Heart left ventricle (tissue), 16 donors: Measurements from ENCODE around the gene LSS. TPM values are rescaled to one million over a fixed set of nuclear protein-coding genes. Genes with fewer than 3 reads are reported as not detected.
A peak's percentile ranks its signal among the peaks of the same experiment; 100 is the strongest.

Experiments
- ATAC-seq, 4 donors: fragments of 200-7000 bp; cut with Tn5 transposase; one replicate each; pipeline ENCODE4 v1.9.1; 2020 to 2022; ENCODE audit warnings: moderate library complexity in 4 of 4, mild to moderate bottlenecking in 3 of 4, moderate number of reproducible peaks in 1 of 4
- DNase-seq, 5 donors: peaks; one replicate each; pipeline ENCODE4 v3.0.0-alpha.2; 2020
- H3K27ac ChIP-seq, 12 donors: fragments of 200-600 bp; sonication (generic) in 4 of 12; one replicate each; pipeline versions ENCODE4 v1.5.0 to v1.8.0; 2016 to 2022; ENCODE audit warnings: mild to moderate bottlenecking in 2 of 12
- H3K27me3 ChIP-seq, 9 donors: fragments of 200-600 bp; sonication (generic) in 2 of 9; one replicate each; pipeline versions ENCODE4 v1.5.1 to v1.8.0; 2016 to 2022; ENCODE audit warnings: mild to moderate bottlenecking in 3 of 9
- H3K36me3 ChIP-seq, 9 donors: fragments of 200-600 bp; sonication (generic) in 2 of 9; one replicate each; pipeline versions ENCODE4 v1.5.0 to v1.8.0; 2018 to 2022; ENCODE audit warnings: mild to moderate bottlenecking in 2 of 9
- H3K4me1 ChIP-seq, 12 donors: fragments of 200-600 bp; sonication (generic) in 4 of 12; one replicate each; pipeline versions ENCODE4 v1.5.0 to v1.8.0; 2016 to 2022; ENCODE audit warnings: mild to moderate bottlenecking in 3 of 12
- H3K4me3 ChIP-seq, 12 donors: fragments of 200-600 bp; sonication (generic) in 4 of 12; one replicate each; pipeline versions ENCODE4 v1.5.0 to v1.8.0; 2017 to 2022; ENCODE audit warnings: mild to moderate bottlenecking in 9 of 12, moderate library complexity in 4 of 12
- H3K9me3 ChIP-seq, 12 donors: fragments of 200-600 bp; sonication (generic) in 4 of 12; one replicate each; pipeline versions ENCODE4 v1.5.0 to v1.8.0; 2016 to 2022; ENCODE audit warnings: mild to moderate bottlenecking in 1 of 12
- CTCF ChIP-seq, 12 donors: fragments of 200-600 bp; sonication (generic) in 4 of 12; IDR thresholded peaks; one replicate each; pipeline versions ENCODE4 v1.5.0 to v1.8.0; 2018 to 2022; ENCODE audit warnings: antibody characterized with exemption in 12 of 12, mild to moderate bottlenecking in 5 of 12
- POLR2A ChIP-seq, 2 donors: fragments of 450-650 bp; IDR thresholded peaks; one replicate each; pipeline ENCODE4 v1.6.1; 2017; ENCODE audit warnings: antibody characterized with exemption in 2 of 2, mild to moderate bottlenecking in 2 of 2, moderate library complexity in 2 of 2
- WGBS, 4 donors: extraction: QIAGEN DNeasy Blood & Tissue Kit in 2 of 4; methylation state at CpG; one replicate each; pipeline versions ENCODE4 v1.1.5 to v1.1.7; 2013 to 2018; 5-methylcytosine and 5-hydroxymethylcytosine counted together
- intact Hi-C, 10 donors: fragments of 100-400 bp; cut with DNase I; formaldehyde crosslinking; loops; one replicate each; pipeline versions ENCODE4 v1.11.1 to v1.14.2; 2022
- polyA plus RNA-seq, 2 donors: library from polyadenylated mRNA; stranded (reverse); fragments of 200-250 nt; gene quantifications; one replicate each; pipeline ENCODE4 v1.2.3, GENCODE V29; 2013
- total RNA-seq, 9 donors: library from RNA; depleted of rRNA in 2 of 9; stranded (reverse); fragments of >200 nt in 2 of 9; fragmentation: NEBNext Ultra II Directional in 3 of 9; extraction: Animal tissue kit (Norgen Biotek cat#: 25700) in 3 of 9; gene quantifications; one replicate each; pipeline versions ENCODE4 v1.1.0 to v1.2.4, GENCODE V29; 2016 to 2023
- donor health status: ischemic (EF 13 %, LVEDD 7.1; RV severe dilation, severe dysfunction).
- donor health status: healthy with polysubstance abuse.
- donor health status: DM: no; HTN: yes; CAD: no.
- donor health status: DM: no; HTN: no; CAD: no.
- donor health status: ischemic (EF 25% LVEDD 6.9; RV normal size, moderate dysfunction).
- donor health status: ischemic (EF 25% LVEDD 5.7; RV mildly dilated, moderate dysfunction).
- donor health status: healthy.
- donor health status: DM: yes; HTN: yes; CAD: no.
- donor health status: ischemic (EF 35%, LVEDD 5.7; RV mildly dilated, moderate dysfunction).
- donor health status: nonischemic (EF 11% LVEDD 7.7; RV severe dilation, severe dysfunction).
- donor health status: DM: yes; HTN: yes; CAD: no.
- donor health status: PGD.
- donor health status: ischemic (EF 29% LVEDD 5.4; RV normal size, mild dysfunction).
- donor health status: nonischemic (EF 23%, LVEDD 6.1; RV moderate dilation, normal function).

LSS gene
- total and polyA plus RNA-seq, 11 donors: 25.1 to 65.5 (median 40.7) TPM

- DNase-seq: no peak
- Histone ChIP-seq H3K4me1 (peaks cover 0 to 33% (median 8%) of the 10 kb centered on the region in 12 donors), H3K4me3 (no peak overlapping the region), H3K36me3 (peaks cover 0 to 71% (median 47%) of the 10 kb centered on the region in 9 donors), H3K27ac (no peak overlapping the region), H3K9me3 (no peaks in the 10 kb centered on the region), H3K27me3 (no peaks in the 10 kb centered on the region)
- TF ChIP-seq POLR2A (IDR thresholded peaks at IDR 0.05) (no peak), CTCF (IDR thresholded peaks at IDR 0.05) (no peak)
- 92 to 95% (median 95%) methylated on average over 20 to 22 of the region's 22 CpGs for WGBS, 4 donors
- ATAC-seq: no peak
- intact Hi-C loops: no loop called here
Observed at GRCh38 chr21:46217511-46218196, 10.9 kb downstream of the LSS start.

- ATAC-seq (no peak), DNase-seq (peak in 1 of 5 donors; percentile 9)
- Histone ChIP-seq H3K27ac (no peak overlapping the region), H3K36me3 (peaks cover 0 to 75% (median 46%) of the 10 kb centered on the region in 9 donors), H3K9me3 (no peaks in the 10 kb centered on the region), H3K27me3 (no peaks in the 10 kb centered on the region), H3K4me1 (peaks cover 0 to 22% (median 0%) of the 10 kb centered on the region in 12 donors), H3K4me3 (no peak overlapping the region)
- 89 to 97% (median 94%) methylated on average over 7 to 16 of the region's 16 CpGs for WGBS, 4 donors
- intact Hi-C loops: no loop called here
- TF ChIP-seq CTCF (IDR thresholded peaks at IDR 0.05) (no peak), POLR2A (IDR thresholded peaks at IDR 0.05) (no peak)
Observed at GRCh38 chr21:46216132-46216747, 12.3 kb downstream of the LSS start.

GRCh38 chr21:46215436-46216131 lies 13.0 kb downstream of the LSS start:
- 84 to 93% (median 89%) methylated on average over 16 to 20 of the region's 20 CpGs for WGBS, 4 donors
- H3K36me3 ChIP-seq: peaks cover 0 to 78% (median 48%) of the 10 kb centered on the region in 9 donors

More at GRCh38 chr21:46215436-46216131, 13.0 kb downstream of the LSS start:
- H3K4me1 ChIP-seq: peaks cover 0 to 21% (median 0%) of the 10 kb centered on the region in 12 donors
- no peaks in the 10 kb centered on the region for H3K27me3 ChIP-seq
- no peaks in the 10 kb centered on the region for H3K9me3 ChIP-seq
- ATAC-seq: no peak
- intact Hi-C loops: no loop called here
- H3K4me3 ChIP-seq: no peak overlapping the region
- no peak for TF ChIP-seq POLR2A (IDR thresholded peaks at IDR 0.05)
- no peak for TF ChIP-seq CTCF (IDR thresholded peaks at IDR 0.05)
- H3K27ac ChIP-seq: no peak overlapping the region
- peak in 1 of 5 donors; percentile 13 for DNase-seq
